H1 (cell line): ENCODE measurements around the gene GGT6. TPM values are rescaled to one million over a fixed set of nuclear protein-coding genes. Genes with fewer than 3 reads are reported as not detected.

ENCODE experiments used
- CTCF ChIA-PET: fragments of 300-600 bp; sonication (Branson Sonifier 250); formaldehyde crosslinking; loops from one replicate; lab custom pipeline; 2021; ENCODE audit not compliant: partially characterized antibody; lab: Charles Lee
- POLR2A ChIA-PET: fragments of 300-600 bp; sonication (Branson Sonifier 250); formaldehyde crosslinking; loops from one replicate; lab custom pipeline; 2021; ENCODE audit warnings: inconsistent platforms; ENCODE audit not compliant: partially characterized antibody; lab: Charles Lee
- DNase-seq, 2 experiments: peaks; one replicate each; pipeline versions ENCODE4 v3.0.0 to v3.0.0-alpha.2; 2010 to 2022; ENCODE audit warnings: low spot score in 2 of 2, low read depth in 1 of 2, mixed read lengths in 1 of 2
- FAIRE-seq: peaks from 2 replicates; lab custom pipeline; 2011; peaks lifted over from hg19 to GRCh38; lab: Jason Lieb, UNC
- H2AFZ ChIP-seq: 2 replicates; pipeline ENCODE4 v1.8.1; 2012; ENCODE audit warnings: low read length, inconsistent platforms
- H2AK5ac ChIP-seq: 2 replicates; pipeline ENCODE4 v1.6.1; 2013; ENCODE audit warnings: low read depth, low read length
- H2BK120ac ChIP-seq: replicated peaks from 2 replicates; pipeline ENCODE3; 2013; ENCODE audit warnings: low read depth, low read length, inconsistent platforms
- H2BK12ac ChIP-seq: 2 replicates; pipeline ENCODE4 v1.6.1; 2013; ENCODE audit warnings: low read depth, low read length
- H2BK15ac ChIP-seq: 2 replicates; pipeline ENCODE4 v1.6.1; 2013; ENCODE audit warnings: low read length
- H2BK20ac ChIP-seq: 2 replicates; pipeline ENCODE4 v1.6.1; 2013; ENCODE audit warnings: low read length
- H2BK5ac ChIP-seq: 2 replicates; pipeline ENCODE4 v1.6.1; 2013; ENCODE audit warnings: low read depth, low read length
- H3K14ac ChIP-seq: 2 replicates; pipeline ENCODE4 v1.6.1; 2013; ENCODE audit warnings: inconsistent platforms; ENCODE audit not compliant: insufficient read length
- H3K18ac ChIP-seq: 2 replicates; pipeline ENCODE4 v1.6.1; 2013; ENCODE audit warnings: low read length; ENCODE audit errors: extremely low read depth
- H3K23ac ChIP-seq: 2 replicates; pipeline ENCODE4 v1.6.1; 2013; ENCODE audit warnings: inconsistent platforms; ENCODE audit not compliant: insufficient read length
- H3K23me2 ChIP-seq: 2 replicates; pipeline ENCODE4 v1.6.1; 2013; ENCODE audit warnings: low read depth, low read length
- H3K27ac ChIP-seq: 2 replicates; pipeline ENCODE4 v1.6.1; 2011; ENCODE audit warnings: low read depth, low read length, inconsistent platforms
- H3K27me3 ChIP-seq, 4 experiments: replicated peaks in 1 of 4; 1 replicate in 1 of 4; 2 replicates in 3 of 4; pipeline versions ENCODE4 v1.6.1 to v1.8.1; 2011 to 2013; ENCODE audit warnings: low read length in 3 of 4, mild to moderate bottlenecking in 3 of 4, inconsistent platforms in 2 of 4, mixed read lengths in 2 of 4, moderate library complexity in 1 of 4; ENCODE audit not compliant: control insufficient read depth in 3 of 4, insufficient read depth in 3 of 4; ENCODE audit errors: extremely low read depth in 1 of 4
- H3K36me3 ChIP-seq, 4 experiments: 2 replicates each; pipeline versions ENCODE4 v1.6.1 to v1.8.1; 2011 to 2013; ENCODE audit warnings: mild to moderate bottlenecking in 4 of 4, low read length in 3 of 4, moderate library complexity in 2 of 4, control low read depth in 1 of 4, inconsistent platforms in 1 of 4; ENCODE audit not compliant: insufficient read depth in 4 of 4, control insufficient read depth in 2 of 4
- H3K4ac ChIP-seq: replicated peaks from 2 replicates; pipeline ENCODE3; 2013; ENCODE audit warnings: low read length, low read depth, mixed read lengths, inconsistent platforms; ENCODE audit not compliant: insufficient read length
- H3K4me1 ChIP-seq, 4 experiments: replicated peaks in 1 of 4; 1 replicate in 1 of 4; 2 replicates in 3 of 4; pipeline versions ENCODE4 v1.6.1 to v1.8.1; 2011 to 2013; ENCODE audit warnings: low read length in 3 of 4, inconsistent platforms in 2 of 4, mixed read lengths in 1 of 4; ENCODE audit not compliant: insufficient read depth in 4 of 4, control insufficient read depth in 3 of 4
- H3K4me2 ChIP-seq, 2 experiments: 2 replicates each; pipeline versions ENCODE4 v1.6.1 to v1.8.1; 2011 to 2013; ENCODE audit warnings: low read depth in 2 of 2, low read length in 2 of 2, control low read depth in 1 of 2, inconsistent platforms in 1 of 2, mild to moderate bottlenecking in 1 of 2; ENCODE audit not compliant: insufficient read depth in 1 of 2
- H3K4me3 ChIP-seq, 4 experiments: fragments of 200-600, 300-600 bp in 1 of 4; sonication (generic), shearing (Covaris generic), sonication (Bioruptor Twin) in 1 of 4; 2 replicates each; pipeline versions ENCODE4 v1.5.1 to v1.8.1; 2011 to 2016; ENCODE audit warnings: low read length in 4 of 4, low read depth in 3 of 4, control low read depth in 2 of 4, inconsistent platforms in 2 of 4, mild to moderate bottlenecking in 2 of 4, mixed read lengths in 1 of 4, moderate library complexity in 1 of 4; ENCODE audit not compliant: insufficient read depth in 2 of 4; ENCODE audit errors: extremely low read depth in 1 of 4
- H3K56ac ChIP-seq: replicated peaks from 2 replicates; pipeline ENCODE3; 2013; ENCODE audit warnings: low read depth, mild to moderate bottlenecking, mixed read lengths, low read length, inconsistent platforms; ENCODE audit not compliant: insufficient read length
- H3K79me1 ChIP-seq: 2 replicates; pipeline ENCODE4 v1.6.1; 2013; ENCODE audit warnings: low read depth, low read length, control low read depth
- H3K79me2 ChIP-seq, 2 experiments: 2 replicates each; pipeline versions ENCODE4 v1.6.1 to v1.8.1; 2012 to 2013; ENCODE audit warnings: low read length in 2 of 2, mild to moderate bottlenecking in 2 of 2, inconsistent platforms in 1 of 2; ENCODE audit not compliant: insufficient read depth in 2 of 2, control insufficient read depth in 1 of 2
- H3K9ac ChIP-seq, 4 experiments: replicated peaks in 1 of 4; 1 replicate in 1 of 4; 2 replicates in 3 of 4; pipeline versions ENCODE4 v1.6.1 to v1.8.1; 2011 to 2013; ENCODE audit warnings: low read depth in 3 of 4, low read length in 3 of 4, control low read depth in 2 of 4, mild to moderate bottlenecking in 2 of 4, moderate library complexity in 2 of 4, inconsistent platforms in 1 of 4; ENCODE audit errors: extremely low read depth in 1 of 4
- H3K9me3 ChIP-seq, 2 experiments: 2 replicates each; pipeline versions ENCODE4 v1.6.1 to v1.8.1; 2012 to 2013; ENCODE audit warnings: mild to moderate bottlenecking in 2 of 2, moderate library complexity in 2 of 2, control low read depth in 1 of 2, inconsistent platforms in 1 of 2, low read depth in 1 of 2, low read length in 1 of 2, mixed read lengths in 1 of 2; ENCODE audit not compliant: insufficient read depth in 2 of 2
- H4K20me1 ChIP-seq, 2 experiments: replicated peaks in 1 of 2; 2 replicates each; pipeline versions ENCODE3 to v1.8.1; 2011 to 2013; ENCODE audit warnings: inconsistent platforms in 2 of 2, low read length in 2 of 2, mild to moderate bottlenecking in 1 of 2; ENCODE audit not compliant: insufficient read depth in 2 of 2, control insufficient read depth in 1 of 2
- H4K5ac ChIP-seq: 2 replicates; pipeline ENCODE4 v1.6.1; 2013; ENCODE audit warnings: low read length, low read depth, mixed read lengths, inconsistent platforms; ENCODE audit not compliant: insufficient read length
- H4K8ac ChIP-seq: 2 replicates; pipeline ENCODE4 v1.8.0; 2013; ENCODE audit warnings: mild to moderate bottlenecking, moderate library complexity, low read length, inconsistent platforms; ENCODE audit not compliant: insufficient read depth; ENCODE audit errors: extremely low read depth
- H4K91ac ChIP-seq: replicated peaks from 2 replicates; pipeline ENCODE3; 2013; ENCODE audit warnings: low read length, mixed read lengths, inconsistent platforms; ENCODE audit not compliant: insufficient read length
- MAFK ChIP-seq: IDR thresholded peaks from 2 replicates; pipeline ENCODE4 v1.6.1; 2012; ENCODE audit warnings: low read depth, mild to moderate bottlenecking, improper control_type of control experiment, low read length
- POLR2A ChIP-seq, 2 experiments: IDR thresholded peaks; 1 replicate in 1 of 2; 2 replicates in 1 of 2; pipeline ENCODE4 v1.6.1; 2011; ENCODE audit warnings: low read depth in 2 of 2, low read length in 2 of 2, mild to moderate bottlenecking in 2 of 2; ENCODE audit errors: control extremely low read depth in 1 of 2
- YY1 ChIP-seq: IDR thresholded peaks from 2 replicates; pipeline ENCODE4 v1.6.1; 2011; ENCODE audit warnings: low read depth, mild to moderate bottlenecking, low read length
- WGBS, 2 experiments: shearing (Covaris generic) in 1 of 2; methylation state at CpG; one replicate each; pipeline versions ENCODE4 v1.1.6 to v1.1.7; 2013 to 2015; ENCODE audit warnings: low lambda C conversion rate in 2 of 2, mixed read lengths in 2 of 2, inconsistent platforms in 1 of 2, low coverage in 1 of 2, missing lambda C conversion rate in 1 of 2; ENCODE audit not compliant: insufficient replicate concordance in 2 of 2, insufficient coverage in 1 of 2, insufficient read length in 1 of 2; ENCODE audit errors: extremely low coverage in 1 of 2, missing lambda C conversion rate in 1 of 2; 5-methylcytosine and 5-hydroxymethylcytosine counted together
- polyA plus RNA-seq, 7 experiments: library from polyadenylated mRNA; depleted of rRNA in 3 of 7; stranded (reverse) in 5 of 7; unstranded in 2 of 7; fragments of >200 nt in 5 of 7; fragments of 200-250 nt in 2 of 7; gene quantifications; 1 replicate in 5 of 7; 2 replicates in 1 of 7; 4 replicates in 1 of 7; pipeline versions ENCODE4 v1.2.1 to v1.2.3, GENCODE V29; 2011 to 2013; ENCODE audit warnings: missing spikeins in 2 of 7, mixed read lengths in 2 of 7
- total RNA-seq: library from RNA; stranded (reverse); fragmentation: NEBNext Ultra II Directional; extraction: Animal tissue kit (Norgen Biotek cat#: 25700); gene quantifications from 2 replicates; pipeline ENCODE4 v1.2.1, GENCODE V29; 2021
- TF ChIP-seq, protein P1 (sequence below): IDR thresholded peaks from 2 replicates; pipeline ENCODE4 v1.6.1; 2011; ENCODE audit warnings: low read length, improper control_type of control experiment

The GGT6 gene
- total and polyA plus RNA-seq, 2 of the 8 experiments (the other 6 are each of a cell fraction or from before 2014, with no cell fraction given): 0.18 TPM; not detected in 1

DNA sequence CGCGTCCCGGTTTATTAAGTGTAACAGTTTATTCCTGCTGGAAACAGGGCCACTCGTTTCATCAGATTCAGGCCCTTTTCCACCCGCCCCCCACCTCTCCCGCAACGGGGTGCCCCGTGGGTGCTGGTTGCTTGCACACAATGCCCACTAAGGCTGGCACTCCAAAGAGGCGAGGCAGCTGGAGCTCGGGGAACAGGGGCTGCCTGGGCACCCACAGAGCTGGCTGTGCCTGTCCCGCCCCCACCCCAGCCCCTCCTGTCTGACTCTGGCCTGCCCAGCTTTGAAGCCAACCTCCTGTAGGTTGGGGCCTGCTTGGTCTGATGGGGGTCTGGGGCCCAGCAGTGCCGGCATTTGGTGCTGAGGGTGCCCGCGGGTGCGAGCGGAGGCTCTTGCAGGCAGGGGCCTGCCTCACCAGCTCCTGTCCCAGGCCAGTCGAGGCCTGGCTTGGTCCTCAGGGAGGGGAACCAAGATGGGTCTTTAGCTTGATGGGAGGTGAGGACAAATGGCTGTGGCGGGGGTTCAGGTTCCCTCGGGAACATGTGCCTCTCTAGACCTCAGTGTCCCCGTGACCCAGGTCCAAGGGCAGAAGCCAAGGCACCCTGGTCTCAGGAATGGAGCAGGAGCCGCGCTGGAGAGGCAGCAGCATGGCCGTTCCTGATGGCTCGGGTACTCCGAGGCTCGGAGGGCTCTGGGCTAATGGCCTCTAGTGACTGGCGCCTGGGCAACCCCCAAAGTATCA, 25.3 kb downstream of the GGT6 start:
- Histone ChIP-seq H3K4me2 (peak overlapping the region; percentile 61 to 79; a peak in 2 of 4 replicates), H2AK5ac (no peak overlapping the region), H3K23ac (no peak overlapping the region), H3K4me3 (peak overlapping the region in 1 of 4 experiments; percentile 55; a peak in 3 of 8 replicates), H2AFZ (no peak overlapping the region), H3K23me2 (peaks cover 4% of the 10 kb centered on the region; the same call in 1 of the 2 replicates), H3K4ac (peak overlapping the region; percentile 46), H4K8ac (peak overlapping the region; percentile 31; the same call in 1 of the 2 replicates), H3K27ac (no peak overlapping the region), H2BK12ac (0 out of 2 replicates have a peak overlapping the region, but pooled peaks have one; percentile 29), H2BK5ac (no peak overlapping the region), H3K4me1 (peaks cover 0 to 29% (median 16%) of the 10 kb centered on the region in 4 experiments; a peak in 6 of 7 replicates), H3K9ac (no peak overlapping the region), H2BK120ac (no peak overlapping the region), H3K9me3 (no peaks in the 10 kb centered on the region), H3K27me3 (peaks cover 0 to 34% (median 19%) of the 10 kb centered on the region in 4 experiments; a peak in 4 of 7 replicates), H3K79me2 (no peaks in the 10 kb centered on the region), H4K5ac (no peak overlapping the region), H3K36me3 (peaks cover 0 to 16% (median 12%) of the 10 kb centered on the region in 4 experiments; a peak in 5 of 8 replicates), H3K18ac (peak overlapping the region; percentile 60), H2BK20ac (no peak overlapping the region), H4K20me1 (peaks cover 11 to 13% of the 10 kb centered on the region in 2 experiments), H3K56ac (no peak overlapping the region), H3K14ac (no peak overlapping the region)
- ChIA-PET POLR2A (interaction anchor here (1.0 to 37.1 kb wide), 6 partner anchors 6 to 122 kb away, joined by 3 to 546 read pairs (median 6); partner anchors contain the start of genes GGT6 and MYBBP1A), CTCF (interaction anchor here (0.7 to 3.0 kb wide), 5 partner anchors 8 to 60 kb away, joined by 3 to 12 read pairs (median 3); partner anchors contain the start of genes GGT6 and SPNS2)
- peak in 1 of 2 experiments; percentile 66 for DNase-seq
- 79% methylated on average over 26 of the region's 27 CpGs; no CpG with 5 or more reads in 1 of the 2 experiments for WGBS, 2 experiments
- no peak for FAIRE-seq
- 0 out of 2 replicates have a peak, but pooled peaks have one; percentile 43 for TF ChIP-seq YY1
- TF ChIP-seq POLR2A (IDR thresholded peaks at IDR 0.05; ENCODE audit: control extremely low read depth in 1 of 2, low read depth in 2 of 2, low read length in 2 of 2): 0 out of 3 replicates have a peak, but pooled peaks of 1 of the 2 experiments have one; percentile 1
- no peak for TF ChIP-seq MAFK
- TF ChIP-seq, protein P1, sequence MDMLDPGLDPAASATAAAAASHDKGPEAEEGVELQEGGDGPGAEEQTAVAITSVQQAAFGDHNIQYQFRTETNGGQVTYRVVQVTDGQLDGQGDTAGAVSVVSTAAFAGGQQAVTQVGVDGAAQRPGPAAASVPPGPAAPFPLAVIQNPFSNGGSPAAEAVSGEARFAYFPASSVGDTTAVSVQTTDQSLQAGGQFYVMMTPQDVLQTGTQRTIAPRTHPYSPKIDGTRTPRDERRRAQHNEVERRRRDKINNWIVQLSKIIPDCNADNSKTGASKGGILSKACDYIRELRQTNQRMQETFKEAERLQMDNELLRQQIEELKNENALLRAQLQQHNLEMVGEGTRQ: no peak
- TF ChIP-seq, all 59 proteins: peak for 2
- no peak overlapping the region for H2BK15ac ChIP-seq
- no peaks in the 10 kb centered on the region for H3K79me1 ChIP-seq
- H4K91ac ChIP-seq: no peak overlapping the region
